NCI-H146 treated with DMSO at 0.1 percent for 48 hours (cell line): ENCODE measurements around the gene SPAG17.

Experiments used
- DNase-seq: peaks from one replicate; lab custom pipeline; 2025; ENCODE audit not compliant: unreplicated experiment; lab: John Stamatoyannopoulos, UW

Gene SPAG17

GRCh38 chr1:117911051-117911450 is 274.0 kb downstream of the SPAG17 start:
- DNase-seq, result no peak

GRCh38 chr1:117905019-117905418 is 280.0 kb downstream of the SPAG17 start:
- no peak for DNase-seq

- DNase-seq, result no peak
These were observed 280.5 kb downstream of the SPAG17 start for GRCh38 chr1:117904485-117904884.
